ENCODE results near the gene ZFPL1.

The ZFPL1 gene

GRCh38 chr11:65060913-65061408 lies 23.1 kb upstream of the ZFPL1 start:
- no peak for DNase-seq (ENCODE audit: low read depth)

- no peak for DNase-seq (ENCODE audit: low read depth)
Measured at GRCh38 chr11:65063532-65063931, 20.5 kb upstream of the ZFPL1 start.

- DNase-seq (ENCODE audit: low read depth): no peak
Measured at GRCh38 chr11:65064847-65065240, 19.2 kb upstream of the ZFPL1 start.

- DNase-seq (ENCODE audit: low read depth): no peak
Measured at GRCh38 chr11:65065851-65066250, 18.2 kb upstream of the ZFPL1 start.

- no peak for DNase-seq (ENCODE audit: low read depth)
Measured at GRCh38 chr11:65066315-65066714, 17.7 kb upstream of the ZFPL1 start.

GRCh38 chr11:65066805-65067291 lies 17.2 kb upstream of the ZFPL1 start:
- DNase-seq (ENCODE audit: low read depth): no peak

- DNase-seq (ENCODE audit: low read depth): no peak
Measured at GRCh38 chr11:65067446-65067845, 16.6 kb upstream of the ZFPL1 start.

- DNase-seq (ENCODE audit: low read depth): no peak
Measured at GRCh38 chr11:65069217-65069616, 14.8 kb upstream of the ZFPL1 start.

GRCh38 chr11:65071907-65072630 lies 12.0 kb upstream of the ZFPL1 start:
- DNase-seq (ENCODE audit: low read depth): no peak

- DNase-seq (ENCODE audit: low read depth): no peak
Measured at GRCh38 chr11:65072631-65072966, 11.4 kb upstream of the ZFPL1 start.

GRCh38 chr11:65077451-65077850 lies 6.6 kb upstream of the ZFPL1 start:
- no peak for DNase-seq (ENCODE audit: low read depth)

- peak; percentile 57 for DNase-seq (ENCODE audit: low read depth)
Measured at GRCh38 chr11:65078151-65078550, 5.9 kb upstream of the ZFPL1 start.

- no peak for DNase-seq (ENCODE audit: low read depth)
Measured at GRCh38 chr11:65078786-65079342, 5.2 kb upstream of the ZFPL1 start.

GRCh38 chr11:65083134-65083833 lies 738 bp upstream of the ZFPL1 start:
- no peak for DNase-seq (ENCODE audit: low read depth)

- DNase-seq (ENCODE audit: low read depth): no peak
Measured at GRCh38 chr11:65084598-65085375, 765 bp downstream of the ZFPL1 start.

GRCh38 chr11:65085446-65085845 lies 1.4 kb downstream of the ZFPL1 start:
- DNase-seq (ENCODE audit: low read depth): no peak

- DNase-seq (ENCODE audit: low read depth): no peak
Measured at GRCh38 chr11:65086809-65087208, 2.8 kb downstream of the ZFPL1 start.

- no peak for DNase-seq (ENCODE audit: low read depth)
Measured at GRCh38 chr11:65087216-65087615, 3.2 kb downstream of the ZFPL1 start.

GRCh38 chr11:65087827-65088226 lies 3.8 kb downstream of the ZFPL1 start:
- no peak for DNase-seq (ENCODE audit: low read depth)

- no peak for DNase-seq (ENCODE audit: low read depth)
Measured at GRCh38 chr11:65089621-65090020, 5.6 kb downstream of the ZFPL1 start.

GRCh38 chr11:65090628-65091027 lies 6.6 kb downstream of the ZFPL1 start:
- no peak for DNase-seq (ENCODE audit: low read depth)

GRCh38 chr11:65095427-65095826 lies 11.4 kb downstream of the ZFPL1 start:
- no peak for DNase-seq (ENCODE audit: low read depth)

Data from activated T-helper 1 cell treated with Interleukin-2 at 50 U/mL for 16 hours (primary cell).